K562 (cell line): ENCODE results near the gene N4BP2. TPM values are rescaled to one million over a fixed set of nuclear protein-coding genes. Genes with fewer than 3 reads are reported as not detected.

Experiments used
- CREB3 ChIP-seq: fragments of 450-650 bp; conservative IDR thresholded peaks from 2 replicates; pipeline ENCODE4 v1.6.1; 2016; ENCODE audit warnings: missing genetic modification characterization, low read depth, mild to moderate bottlenecking, missing compliant biosample characterization, moderate library complexity
- DLX4 ChIP-seq: fragments of 250-450 bp; sonication (Bioruptor Pico); IDR thresholded peaks from 2 replicates; pipeline ENCODE4 v1.6.1; 2021; ENCODE audit warnings: mild to moderate bottlenecking
- HINFP ChIP-seq: fragments of 450-650 bp; conservative IDR thresholded peaks from 2 replicates; pipeline ENCODE4 v1.6.1; 2016; ENCODE audit warnings: missing genetic modification characterization, low read depth, mild to moderate bottlenecking, control low read depth, missing compliant biosample characterization
- KAT2B ChIP-seq: IDR thresholded peaks from one replicate; pipeline ENCODE4 v1.6.1; 2012; ENCODE audit warnings: low read depth, mild to moderate bottlenecking, control low read depth, inconsistent platforms, low read length, moderate library complexity
- KLF16 ChIP-seq: IDR thresholded peaks from 2 replicates; pipeline ENCODE4 v1.6.1; 2016; ENCODE audit warnings: antibody characterized with exemption
- LEF1 ChIP-seq: fragments of 450-650 bp; IDR thresholded peaks from 2 replicates; pipeline ENCODE4 v1.6.1; 2016; ENCODE audit warnings: mild to moderate bottlenecking
- MCM2 ChIP-seq: fragments of 450-650 bp; IDR thresholded peaks from 2 replicates; pipeline ENCODE4 v1.6.1; 2017; ENCODE audit warnings: low read depth, mild to moderate bottlenecking
- MCM3 ChIP-seq: fragments of 450-650 bp; IDR thresholded peaks from 2 replicates; pipeline ENCODE4 v1.6.1; 2016
- RBBP5 ChIP-seq: fragments of 200-600 bp; sonication (generic); IDR thresholded peaks from 2 replicates; pipeline ENCODE4 v1.6.1; 2012; ENCODE audit warnings: borderline replicate concordance, mild to moderate bottlenecking, low read length, control low read depth, inconsistent platforms; ENCODE audit not compliant: insufficient read depth, poor library complexity, severe bottlenecking
- SMAD3 ChIP-seq: fragments of 450-650 bp; formaldehyde crosslinking; conservative IDR thresholded peaks from 2 replicates; pipeline ENCODE4 v1.4.0; 2020; ENCODE audit warnings: mild to moderate bottlenecking
- XRCC4 ChIP-seq: IDR thresholded peaks from one replicate; pipeline ENCODE4 v1.6.1; 2011; ENCODE audit not compliant: insufficient read depth, insufficient read length; ENCODE audit errors: extremely low read depth
- ZNF212 ChIP-seq: fragments of 450-650 bp; formaldehyde crosslinking; IDR thresholded peaks from 2 replicates; pipeline ENCODE4 v1.4.0; 2020; ENCODE audit warnings: mild to moderate bottlenecking
- ZNF584 ChIP-seq: fragments of 200-800 bp; sonication (Bioruptor generic); IDR thresholded peaks from 2 replicates; pipeline ENCODE4 v1.6.1; 2016; ENCODE audit warnings: low read depth, mild to moderate bottlenecking, missing genetic modification characterization, missing compliant biosample characterization
- ZNF609 ChIP-seq: sonication (generic); formaldehyde crosslinking; IDR thresholded peaks from 2 replicates; pipeline ENCODE4 v1.8.1; 2023; ENCODE audit warnings: missing genetic modification reagents, mild to moderate bottlenecking, borderline replicate concordance
- ZNF639 ChIP-seq, 2 experiments: fragments of 200-800 bp in 1 of 2; sonication (Bioruptor generic) in 1 of 2; sonication (generic) in 1 of 2; formaldehyde crosslinking in 1 of 2; IDR thresholded peaks in 1 of 2; conservative IDR thresholded peaks in 1 of 2; 2 replicates each; pipeline versions ENCODE4 v1.5.0 to v1.6.1; 2016 to 2020; ENCODE audit warnings: missing compliant biosample characterization in 1 of 2, missing genetic modification characterization in 1 of 2, missing genetic modification reagents in 1 of 2
- polyA plus RNA-seq, 8 experiments: library from polyadenylated mRNA; depleted of rRNA in 4 of 8; stranded (reverse) in 5 of 8; unstranded in 3 of 8; fragments of >200 nt; fragmentation: Nextera tagmentation in 2 of 8; fragmentation: Illumina TruSeq in 1 of 8; extraction: Ambion mirVana in 2 of 8; extraction: Trizol in 1 of 8; gene quantifications; 2 replicates each; pipeline versions ENCODE4 v1.2.1 to v1.2.3, GENCODE V29; 2011 to 2014; ENCODE audit warnings: inconsistent platforms in 1 of 8, missing spikeins in 1 of 8
- total RNA-seq, 7 experiments: library from RNA; depleted of rRNA in 6 of 7; stranded (reverse); fragments of >200 nt in 6 of 7; fragmentation: Illumina TruSeq in 2 of 7; extraction: Trizol in 2 of 7; gene quantifications; 2 replicates each; pipeline versions ENCODE4 v1.2.1 to v1.2.3, GENCODE V29; 2011 to 2021; ENCODE audit warnings: low replicate concordance in 1 of 7

Gene N4BP2
- total and polyA plus RNA-seq, 9 of the 15 experiments (the other 6 are each of a cell fraction or from before 2014, with no cell fraction given) = 2.7 to 12.6 (median 7.6) TPM

- TF ChIP-seq ZNF609 (CRISPR knock-in tag) (no peak), MCM2 (no peak), RBBP5 (peak; percentile 30), ZNF639 (CRISPR knock-in tag; conservative IDR thresholded peaks at IDR 0.05 in 1 of 2, IDR thresholded peaks at IDR 0.05 in 1 of 2) (no peak), DLX4 (CRISPR knock-in tag) (no peak), SMAD3 (CRISPR knock-in tag) (no peak), XRCC4 (no peak), LEF1 (no peak), KAT2B (no peak), KLF16 (no peak), MCM3 (no peak), ZNF212 (no peak), HINFP (tag) (0 out of 2 replicates have a peak, but pooled peaks have one; percentile 21), CREB3 (tag) (no peak; the same call in 1 of the 2 replicates), ZNF584 (CRISPR knock-in tag) (no peak)
These were observed 143.6 kb downstream of the N4BP2 start (continued) for GRCh38 chr4:40199999-40200874.
